Natural killer cell (primary cell): ENCODE results near the gene MRPL10. TPM values are rescaled to one million over a fixed set of nuclear protein-coding genes. Genes with fewer than 3 reads are reported as not detected.

Source experiments
- ATAC-seq, 3 donors: fragments of 150-1000 bp in 2 of 3; fragments of 200-7000 bp in 1 of 3; cut with Tn5 transposase; 1 replicate in 1 of 3; 2 replicates in 2 of 3; pipeline ENCODE4 v1.10.0; 2021; ENCODE audit warnings: mild to moderate bottlenecking in 2 of 3, moderate library complexity in 2 of 3
- DNase-seq, 2 donors: peaks; one replicate each; pipeline versions ENCODE4 v3.0.0 to v3.0.0-alpha.2; 2013 to 2021; ENCODE audit warnings: mixed read lengths in 1 of 2
- H3K27ac ChIP-seq: one replicate; pipeline ENCODE4 v1.5.1; 2013; ENCODE audit warnings: mild to moderate bottlenecking, low read length
- H3K27me3 ChIP-seq: one replicate; pipeline ENCODE4 v1.6.1; 2013; ENCODE audit warnings: low read length; ENCODE audit not compliant: control insufficient read depth, insufficient read depth
- H3K36me3 ChIP-seq: one replicate; pipeline ENCODE4 v1.6.1; 2013; ENCODE audit warnings: low read length; ENCODE audit not compliant: control insufficient read depth, insufficient read depth
- H3K4me1 ChIP-seq: one replicate; pipeline ENCODE4 v1.6.1; 2013; ENCODE audit warnings: low read length; ENCODE audit not compliant: control insufficient read depth, insufficient read depth
- H3K4me3 ChIP-seq: one replicate; pipeline ENCODE4 v1.5.1; 2013; ENCODE audit warnings: low read length
- H3K9me3 ChIP-seq: one replicate; pipeline ENCODE4 v1.6.1; 2013; ENCODE audit warnings: low read length; ENCODE audit not compliant: control insufficient read depth, insufficient read depth
- H3K27ac Mint-ChIP-seq, 2 donors: one replicate each; pipeline ENCODE4 v1.8.0; 2022; ENCODE audit warnings: mild to moderate bottlenecking in 2 of 2, mixed read lengths in 2 of 2, moderate library complexity in 1 of 2
- H3K27me3 Mint-ChIP-seq, 2 donors: one replicate each; pipeline ENCODE4 v1.8.0; 2022; ENCODE audit warnings: low read depth in 2 of 2, mixed read lengths in 2 of 2
- H3K36me3 Mint-ChIP-seq: one replicate; pipeline ENCODE4 v1.8.0; 2022; ENCODE audit warnings: mixed read lengths
- H3K4me1 Mint-ChIP-seq, 2 donors: one replicate each; pipeline ENCODE4 v1.8.0; 2022; ENCODE audit warnings: mixed read lengths in 2 of 2
- H3K4me3 Mint-ChIP-seq: one replicate; pipeline ENCODE4 v1.8.0; 2022; ENCODE audit warnings: mild to moderate bottlenecking, moderate library complexity, mixed read lengths
- H3K9me3 Mint-ChIP-seq, 2 donors: one replicate each; pipeline ENCODE4 v1.8.0; 2022; ENCODE audit warnings: mixed read lengths in 2 of 2
- WGBS: methylation state at CpG from one replicate; pipeline ENCODE4 v1.1.7; 2013; ENCODE audit warnings: missing lambda C conversion rate; ENCODE audit not compliant: insufficient coverage; 5-methylcytosine and 5-hydroxymethylcytosine counted together
- intact Hi-C: fragments of 100-400 bp; cut with micrococcal nuclease; formaldehyde crosslinking; loops from one replicate; pipeline ENCODE4 v1.14.2; 2022
- total RNA-seq, 4 donors: library from RNA; stranded (reverse); fragments of 120-200 nt in 1 of 4; gene quantifications; one replicate each; pipeline versions ENCODE4 v1.2.3 to v1.2.4, GENCODE V29; 2013 to 2022
- TF ChIP-seq, protein P1 (sequence below): fragments of 200-600 bp; IDR thresholded peaks from one replicate; pipeline ENCODE4 v1.8.0; 2022; ENCODE audit warnings: antibody characterized with exemption

MRPL10 gene
- total RNA-seq, 3 donors from 2014 or later (not counting 1 experiment from before 2014, with no cell fraction given), result 106 to 232 (median 144) TPM

DNA sequence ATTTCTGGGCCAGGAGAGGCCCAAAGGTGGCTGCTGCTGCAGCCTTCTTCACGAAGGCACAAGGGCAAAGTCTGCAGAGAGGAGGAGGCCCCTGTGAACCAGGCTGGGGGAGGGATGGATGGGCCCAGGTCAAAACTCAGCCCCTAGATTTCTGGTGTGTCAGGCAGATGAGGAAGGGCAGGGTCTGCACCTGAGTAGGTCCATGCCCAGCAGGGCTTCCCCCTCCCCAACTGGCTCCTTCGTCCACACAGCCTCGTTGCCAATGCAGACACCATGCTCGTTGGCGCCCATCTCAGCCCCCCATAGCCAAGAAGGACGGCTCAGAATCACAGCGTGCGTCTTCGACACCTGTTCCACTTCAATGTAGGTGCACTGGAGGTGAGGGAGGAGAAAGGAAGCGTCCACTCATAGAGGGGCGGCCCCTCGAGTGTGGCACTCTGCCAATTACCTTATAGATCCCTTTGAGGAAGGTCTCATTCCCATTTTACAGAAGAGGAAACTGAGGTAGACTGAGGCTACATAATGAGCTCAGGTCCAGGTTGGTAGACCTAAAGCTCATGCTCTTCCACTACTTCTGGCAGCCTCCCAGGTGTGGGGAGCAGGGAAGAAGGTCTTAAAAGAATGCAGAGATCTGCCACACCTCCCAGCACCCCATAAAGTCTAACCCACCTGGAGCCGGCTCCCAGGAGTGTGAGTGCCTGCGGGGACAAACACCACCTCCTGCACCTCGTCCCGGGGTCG lies 8.8 kb upstream of the MRPL10 start:
- no peak for ATAC-seq
- H3K27me3 ChIP-seq, result peaks cover 4% of the 10 kb centered on the region
- H3K4me3 ChIP-seq, result peak overlapping the region; percentile 90
- H3K36me3 ChIP-seq, result peaks cover 6% of the 10 kb centered on the region
- TF ChIP-seq, protein P1, sequence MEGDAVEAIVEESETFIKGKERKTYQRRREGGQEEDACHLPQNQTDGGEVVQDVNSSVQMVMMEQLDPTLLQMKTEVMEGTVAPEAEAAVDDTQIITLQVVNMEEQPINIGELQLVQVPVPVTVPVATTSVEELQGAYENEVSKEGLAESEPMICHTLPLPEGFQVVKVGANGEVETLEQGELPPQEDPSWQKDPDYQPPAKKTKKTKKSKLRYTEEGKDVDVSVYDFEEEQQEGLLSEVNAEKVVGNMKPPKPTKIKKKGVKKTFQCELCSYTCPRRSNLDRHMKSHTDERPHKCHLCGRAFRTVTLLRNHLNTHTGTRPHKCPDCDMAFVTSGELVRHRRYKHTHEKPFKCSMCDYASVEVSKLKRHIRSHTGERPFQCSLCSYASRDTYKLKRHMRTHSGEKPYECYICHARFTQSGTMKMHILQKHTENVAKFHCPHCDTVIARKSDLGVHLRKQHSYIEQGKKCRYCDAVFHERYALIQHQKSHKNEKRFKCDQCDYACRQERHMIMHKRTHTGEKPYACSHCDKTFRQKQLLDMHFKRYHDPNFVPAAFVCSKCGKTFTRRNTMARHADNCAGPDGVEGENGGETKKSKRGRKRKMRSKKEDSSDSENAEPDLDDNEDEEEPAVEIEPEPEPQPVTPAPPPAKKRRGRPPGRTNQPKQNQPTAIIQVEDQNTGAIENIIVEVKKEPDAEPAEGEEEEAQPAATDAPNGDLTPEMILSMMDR, result no peak
- H3K9me3 ChIP-seq, result no peaks in the 10 kb centered on the region
- no peak overlapping the region for H3K27ac ChIP-seq
- WGBS, result 60% methylated on average over 17 of the region's 17 CpGs
- H3K27ac Mint-ChIP-seq, result peak overlapping the region; percentile 81 to 97
- intact Hi-C loops, result no loop called here
- no peaks in the 10 kb centered on the region for H3K9me3 Mint-ChIP-seq
- peak overlapping the region; percentile 99 for H3K4me3 Mint-ChIP-seq
- H3K36me3 Mint-ChIP-seq, result no peaks in the 10 kb centered on the region
- peaks cover 4 to 9% of the 10 kb centered on the region in 2 donors for H3K27me3 Mint-ChIP-seq
- peak in 1 of 2 donors; percentile 22 for DNase-seq
- peaks cover 15 to 24% of the 10 kb centered on the region in 2 donors for H3K4me1 Mint-ChIP-seq
- H3K4me1 ChIP-seq, result peaks cover 18% of the 10 kb centered on the region

GRCh38 chr17:47839071-47839470 lies 7.7 kb upstream of the MRPL10 start:
- Mint-ChIP-seq H3K27me3 (no peaks in the 10 kb centered on the region), H3K27ac (no peak overlapping the region), H3K4me3 (peak overlapping the region; percentile 17), H3K9me3 (no peaks in the 10 kb centered on the region), H3K36me3 (no peaks in the 10 kb centered on the region), H3K4me1 (peaks cover 15 to 28% of the 10 kb centered on the region in 2 donors)
- ATAC-seq, result no peak
- intact Hi-C loops, result loop anchor here (10.0 kb wide), 2 partner anchors 106 to 206 kb away; partner anchors contain the start of genes NFE2L1 and PNPO
- H3K36me3 ChIP-seq, result peaks cover 6% of the 10 kb centered on the region
- peaks cover 18% of the 10 kb centered on the region for H3K4me1 ChIP-seq
- no peak overlapping the region for H3K27ac ChIP-seq
- TF ChIP-seq, protein P1, result no peak
- H3K4me3 ChIP-seq, result no peak overlapping the region
- WGBS, result 96% methylated on average over 5 of the region's 5 CpGs
- H3K27me3 ChIP-seq, result no peaks in the 10 kb centered on the region
- no peaks in the 10 kb centered on the region for H3K9me3 ChIP-seq
- DNase-seq, result no peak

DNA sequence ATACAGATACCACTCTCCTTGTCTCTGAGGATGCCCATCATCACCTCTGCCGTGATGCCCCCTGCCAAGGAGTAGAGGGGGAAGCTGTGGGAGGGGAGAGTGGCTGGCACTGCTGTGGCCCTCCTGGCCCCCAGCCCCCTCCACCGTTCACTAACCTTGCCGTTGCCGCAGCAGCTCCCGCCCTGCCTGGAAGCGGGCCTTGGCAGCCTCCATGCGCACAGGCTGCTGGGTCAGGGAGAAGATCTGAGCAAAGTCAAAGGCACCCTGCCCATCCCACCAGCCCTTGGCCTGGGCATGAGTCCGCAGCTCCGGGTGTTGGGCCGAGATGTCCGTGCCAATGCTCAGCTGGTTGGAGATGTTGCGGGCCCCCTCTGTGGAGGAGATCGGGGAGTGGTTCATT lies 7.3 kb upstream of the MRPL10 start:
- no peak overlapping the region for H3K27ac Mint-ChIP-seq
- H3K4me3 Mint-ChIP-seq, result peak overlapping the region; percentile 17
- no peaks in the 10 kb centered on the region for H3K9me3 Mint-ChIP-seq
- Histone ChIP-seq H3K27ac (no peak overlapping the region), H3K4me3 (no peak overlapping the region), H3K36me3 (peaks cover 6% of the 10 kb centered on the region), H3K9me3 (no peaks in the 10 kb centered on the region), H3K27me3 (no peaks in the 10 kb centered on the region), H3K4me1 (peaks cover 18% of the 10 kb centered on the region)
- TF ChIP-seq, protein P1, result no peak
- H3K36me3 Mint-ChIP-seq, result no peaks in the 10 kb centered on the region
- H3K27me3 Mint-ChIP-seq, result no peaks in the 10 kb centered on the region
- ATAC-seq, result no peak
- DNase-seq, result no peak
- intact Hi-C loops, result loop anchor here (10.0 kb wide), 2 partner anchors 106 to 206 kb away; partner anchors contain the start of genes NFE2L1 and PNPO
- H3K4me1 Mint-ChIP-seq, result peaks cover 15 to 30% of the 10 kb centered on the region in 2 donors
- WGBS, result 97% methylated on average over 12 of the region's 13 CpGs
